Brain microvascular endothelial cell (primary cell): ENCODE measurements around the gene PRSS38.

Experiments used
- DNase-seq: peaks from one replicate; pipeline ENCODE4 v3.0.0-alpha.2; 2020
- H3K27ac ChIP-seq: fragments of 250-450 bp; sonication (Bioruptor Pico); 2 replicates; pipeline ENCODE4 v1.5.1; 2020; ENCODE audit warnings: mild to moderate bottlenecking, moderate library complexity
- H3K27me3 ChIP-seq: fragments of 250-450 bp; sonication (Bioruptor Pico); replicated peaks from 2 replicates; pipeline ENCODE4 v1.5.1; 2020; ENCODE audit warnings: mild to moderate bottlenecking
- H3K36me3 ChIP-seq: fragments of 250-450 bp; sonication (Bioruptor Pico); replicated peaks from 2 replicates; pipeline ENCODE4 v1.5.1; 2020; ENCODE audit warnings: mild to moderate bottlenecking
- H3K4me3 ChIP-seq: 2 replicates; pipeline ENCODE4 v1.5.1; 2011; ENCODE audit warnings: low read depth, mild to moderate bottlenecking, control low read depth, low read length, moderate library complexity
- in situ Hi-C: cut with HindIII; loops from 2 replicates; pipeline ENCODE4 v1.10.0; 2017; ENCODE audit warnings: low sequenced_read_pairs, low pct_ligation_motif_present
- TF ChIP-seq, protein P1 (sequence below): IDR thresholded peaks from 2 replicates; pipeline ENCODE4 v1.5.1; 2011; ENCODE audit warnings: low read depth, mild to moderate bottlenecking, moderate library complexity, low read length, control low read depth, inconsistent platforms; ENCODE audit errors: missing control alignments

PRSS38 gene

DNA sequence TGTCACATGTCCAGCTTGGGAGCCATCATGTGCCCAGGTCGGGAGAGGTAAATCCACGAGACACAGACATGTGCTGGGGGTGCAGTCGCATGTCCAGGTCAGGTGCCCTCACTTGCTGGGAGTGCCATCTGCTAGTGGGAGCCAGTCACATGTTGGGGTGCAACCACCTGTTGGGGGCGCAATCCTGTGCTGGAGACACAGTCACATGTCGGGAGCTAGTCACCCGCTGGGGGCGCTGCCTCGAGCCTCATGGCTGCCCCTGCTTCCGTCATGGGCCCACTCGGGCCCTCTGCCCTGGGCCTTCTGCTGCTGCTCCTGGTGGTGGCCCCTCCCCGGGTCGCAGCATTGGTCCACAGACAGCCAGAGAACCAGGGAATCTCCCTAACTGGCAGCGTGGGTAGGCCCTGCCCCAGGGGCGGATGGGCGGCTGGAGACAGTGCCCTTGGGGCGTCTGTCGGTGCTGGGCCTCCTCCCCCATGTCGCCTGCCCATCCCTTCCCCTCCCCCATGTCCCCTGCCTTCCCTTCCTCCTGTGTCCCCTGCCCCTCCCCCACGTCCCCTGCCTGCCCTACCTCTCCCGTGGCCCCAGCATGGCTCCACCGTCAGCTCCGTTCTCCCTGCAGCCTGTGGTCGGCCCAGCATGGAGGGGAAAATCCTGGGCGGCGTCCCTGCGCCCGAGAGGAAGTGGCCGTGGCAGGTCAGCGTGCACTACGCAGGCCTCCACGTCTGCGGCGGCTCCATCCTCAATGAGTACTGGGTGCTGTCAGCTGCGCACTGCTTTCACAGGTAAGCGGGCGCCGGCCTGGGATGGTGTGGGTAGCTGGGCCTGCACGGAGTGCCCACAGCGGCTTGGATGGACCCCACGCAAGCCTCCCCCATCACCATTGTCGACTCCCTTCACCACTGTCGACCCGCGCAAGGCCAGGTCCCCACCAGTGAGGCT, at the start of gene PRSS38:
TSS of gene PRSS38 (plus strand) at position 208 of the 942 bp plus-strand sequence. CDS start at position 250, 42 bp downstream.
- H3K4me3 ChIP-seq, result no peak within 1 kb of the TSS
- in situ Hi-C loops, result no loop called here
- TF ChIP-seq, protein P1, sequence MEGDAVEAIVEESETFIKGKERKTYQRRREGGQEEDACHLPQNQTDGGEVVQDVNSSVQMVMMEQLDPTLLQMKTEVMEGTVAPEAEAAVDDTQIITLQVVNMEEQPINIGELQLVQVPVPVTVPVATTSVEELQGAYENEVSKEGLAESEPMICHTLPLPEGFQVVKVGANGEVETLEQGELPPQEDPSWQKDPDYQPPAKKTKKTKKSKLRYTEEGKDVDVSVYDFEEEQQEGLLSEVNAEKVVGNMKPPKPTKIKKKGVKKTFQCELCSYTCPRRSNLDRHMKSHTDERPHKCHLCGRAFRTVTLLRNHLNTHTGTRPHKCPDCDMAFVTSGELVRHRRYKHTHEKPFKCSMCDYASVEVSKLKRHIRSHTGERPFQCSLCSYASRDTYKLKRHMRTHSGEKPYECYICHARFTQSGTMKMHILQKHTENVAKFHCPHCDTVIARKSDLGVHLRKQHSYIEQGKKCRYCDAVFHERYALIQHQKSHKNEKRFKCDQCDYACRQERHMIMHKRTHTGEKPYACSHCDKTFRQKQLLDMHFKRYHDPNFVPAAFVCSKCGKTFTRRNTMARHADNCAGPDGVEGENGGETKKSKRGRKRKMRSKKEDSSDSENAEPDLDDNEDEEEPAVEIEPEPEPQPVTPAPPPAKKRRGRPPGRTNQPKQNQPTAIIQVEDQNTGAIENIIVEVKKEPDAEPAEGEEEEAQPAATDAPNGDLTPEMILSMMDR, result no peak
- no peak for DNase-seq
- no peaks in the 10 kb centered on the region for H3K36me3 ChIP-seq
- H3K27ac ChIP-seq, result no peak within 1 kb of the TSS
- no peaks in the 10 kb centered on the region for H3K27me3 ChIP-seq

DNA sequence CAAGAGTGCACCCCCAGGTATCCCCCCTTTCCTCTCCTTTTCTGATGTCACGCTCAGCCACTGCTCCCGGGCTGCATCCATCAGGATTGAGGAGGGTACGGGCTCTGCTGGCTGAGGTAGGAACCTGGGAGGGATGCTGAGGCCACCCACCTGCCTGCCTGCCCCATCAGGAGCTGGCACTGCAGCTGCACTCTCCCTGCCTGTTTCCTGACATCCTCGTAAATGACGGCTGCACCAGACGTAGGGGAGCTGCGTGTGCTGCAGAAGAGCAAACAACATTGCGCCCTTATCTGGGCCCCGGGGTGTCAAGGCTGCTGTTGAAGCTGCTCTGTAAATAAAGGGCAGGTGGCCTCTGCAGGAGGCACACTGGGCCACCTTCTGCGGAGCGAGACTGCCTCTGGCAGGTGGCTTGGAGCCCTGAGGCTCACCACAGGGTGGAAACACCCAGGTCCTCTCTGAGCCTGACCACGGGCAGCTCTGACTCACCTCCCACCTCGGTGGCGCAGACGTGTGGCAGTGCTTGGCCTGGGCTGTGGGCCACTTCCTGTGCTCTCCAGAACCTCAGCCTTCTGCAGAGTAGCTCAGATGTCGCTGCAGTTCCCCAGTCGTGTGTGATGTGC, 49.4 kb upstream of the PRSS38 start:
- in situ Hi-C loops, result no loop called here
- TF ChIP-seq, protein P1, result no peak
- DNase-seq, result no peak
- Histone ChIP-seq H3K36me3 (peaks cover 29% of the 10 kb centered on the region), H3K27ac (no peak overlapping the region), H3K4me3 (no peak overlapping the region), H3K27me3 (no peaks in the 10 kb centered on the region)

DNA sequence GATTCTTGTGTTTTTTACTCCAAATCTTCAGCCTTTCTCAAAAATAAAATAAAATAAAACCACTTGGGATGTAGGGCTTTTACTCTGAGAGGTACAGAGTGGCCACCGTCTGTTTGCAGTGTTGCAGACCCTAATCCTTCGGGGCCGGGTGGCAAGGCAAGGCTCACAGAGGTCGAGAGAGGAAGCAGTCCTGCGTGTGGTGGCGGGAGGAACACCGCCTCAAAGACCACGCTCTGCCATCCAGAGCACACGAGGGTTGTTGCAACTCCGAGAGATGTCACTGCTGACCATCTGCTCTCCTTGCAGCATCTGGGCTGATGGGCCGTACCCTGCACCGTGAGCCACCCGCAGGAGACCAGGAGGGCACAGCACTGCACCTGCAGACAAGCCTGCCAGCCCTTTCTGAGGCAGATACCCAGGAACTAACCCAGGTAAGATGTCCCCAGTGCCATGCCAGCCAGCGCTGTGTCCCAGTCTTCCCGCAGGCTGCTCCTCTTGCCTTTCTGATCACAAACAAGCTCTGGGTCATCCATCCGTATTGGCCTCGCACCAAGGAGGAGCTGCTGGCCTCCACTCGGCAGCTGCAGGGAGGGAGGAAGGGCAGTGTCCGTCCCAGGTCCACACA, 48.7 kb upstream of the PRSS38 start:
- in situ Hi-C loops, result no loop called here
- no peaks in the 10 kb centered on the region for H3K27me3 ChIP-seq
- no peak for DNase-seq
- no peak overlapping the region for H3K27ac ChIP-seq
- no peak overlapping the region for H3K4me3 ChIP-seq
- TF ChIP-seq, protein P1, result no peak
- peaks cover 29% of the 10 kb centered on the region for H3K36me3 ChIP-seq

DNA sequence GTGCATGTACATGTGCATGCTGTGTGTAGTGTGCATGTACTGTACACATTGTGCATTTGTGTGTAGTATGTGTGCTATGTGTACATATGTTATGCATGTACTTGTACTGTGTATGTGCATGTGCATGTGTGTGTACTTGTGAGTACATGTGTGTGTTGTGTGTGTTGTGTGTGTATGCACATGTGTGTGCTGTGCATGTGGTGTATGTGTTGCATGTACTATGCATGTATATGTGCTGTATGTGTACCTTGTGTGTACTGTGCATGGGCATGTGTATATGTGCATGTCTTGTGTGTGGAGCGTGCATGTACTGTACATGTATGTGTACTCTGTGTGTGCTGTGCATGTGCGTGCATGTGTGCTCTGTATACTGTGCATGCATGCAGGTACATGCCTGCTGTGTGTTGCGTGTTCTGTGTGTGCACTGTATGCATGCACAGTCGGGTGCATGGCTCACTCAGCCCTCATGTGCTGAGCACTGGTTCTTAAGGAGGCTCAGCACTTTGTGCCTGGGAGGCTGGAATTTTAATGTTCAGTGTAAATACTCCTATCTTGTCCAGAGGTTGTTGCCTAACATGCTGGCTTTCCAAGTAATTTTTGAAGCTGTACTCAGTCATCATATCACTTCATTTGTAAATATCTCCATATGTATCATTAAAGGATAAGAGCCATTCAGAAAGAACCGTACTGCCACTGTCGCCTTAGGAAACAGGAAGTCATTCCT, 47.9 kb upstream of the PRSS38 start:
- in situ Hi-C loops, result no loop called here
- Histone ChIP-seq H3K36me3 (peaks cover 28% of the 10 kb centered on the region), H3K27ac (no peak overlapping the region), H3K4me3 (no peak overlapping the region), H3K27me3 (no peaks in the 10 kb centered on the region)
- DNase-seq, result no peak
- TF ChIP-seq, protein P1, result no peak

DNA sequence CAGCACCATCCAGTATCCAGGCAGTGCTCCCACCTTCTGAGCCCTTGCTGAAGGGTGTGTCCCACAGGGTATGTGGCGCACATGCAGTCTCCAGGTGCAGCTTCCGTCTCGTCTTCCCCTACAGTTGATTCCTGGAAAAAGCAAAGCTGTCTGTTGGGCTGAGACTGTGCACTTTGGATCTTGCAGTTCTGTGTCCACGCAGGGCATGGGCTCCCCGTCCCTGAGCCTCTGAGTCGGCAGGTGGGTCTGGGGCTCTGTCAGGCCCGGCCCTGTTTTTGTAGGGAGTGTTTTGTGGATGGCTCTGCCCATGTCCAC, 47.4 kb upstream of the PRSS38 start:
- in situ Hi-C loops, result no loop called here

More for the DNA sequence above, 47.4 kb upstream of the PRSS38 start:
- H3K36me3 ChIP-seq, result peaks cover 28% of the 10 kb centered on the region
- H3K4me3 ChIP-seq, result no peak overlapping the region
- TF ChIP-seq, protein P1, result no peak
- DNase-seq, result no peak
- no peak overlapping the region for H3K27ac ChIP-seq
- no peaks in the 10 kb centered on the region for H3K27me3 ChIP-seq
